ENCODE results near the gene NRXN3. TPM values are rescaled to one million over a fixed set of nuclear protein-coding genes. Genes with fewer than 3 reads are reported as not detected.

NRXN3 gene
- total RNA-seq, 1 donor: under 0.01 TPM

DNA sequence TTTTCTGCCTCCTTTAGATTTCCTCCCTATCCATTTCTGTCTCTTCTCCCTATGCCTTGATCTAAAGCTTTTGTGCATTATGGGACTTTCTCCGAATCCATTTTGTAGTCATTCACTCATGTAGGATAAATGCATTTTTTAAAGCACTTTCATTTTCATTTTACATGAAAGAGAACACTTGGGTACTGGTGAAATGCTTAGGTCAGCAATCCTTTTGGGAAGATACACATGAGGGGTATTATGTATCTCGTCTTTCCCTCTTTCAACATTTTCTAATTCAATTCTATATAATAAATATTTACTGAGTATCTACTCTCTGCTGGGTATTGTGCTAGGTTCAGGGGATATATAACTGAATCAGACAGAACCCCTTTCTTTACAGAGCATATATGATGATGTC, 577.6 kb downstream of the NRXN3 start:
- no peaks in the 10 kb centered on the region for H3K4me1 ChIP-seq (ENCODE audit: insufficient read depth, low read length)
- no peaks in the 10 kb centered on the region for H3K9me3 ChIP-seq (ENCODE audit: low read depth, low read length)
- no peak overlapping the region for H3K4me3 ChIP-seq (ENCODE audit: low read length)
- no peaks in the 10 kb centered on the region for H3K27me3 ChIP-seq (ENCODE audit: insufficient read depth, low read length)

DNA sequence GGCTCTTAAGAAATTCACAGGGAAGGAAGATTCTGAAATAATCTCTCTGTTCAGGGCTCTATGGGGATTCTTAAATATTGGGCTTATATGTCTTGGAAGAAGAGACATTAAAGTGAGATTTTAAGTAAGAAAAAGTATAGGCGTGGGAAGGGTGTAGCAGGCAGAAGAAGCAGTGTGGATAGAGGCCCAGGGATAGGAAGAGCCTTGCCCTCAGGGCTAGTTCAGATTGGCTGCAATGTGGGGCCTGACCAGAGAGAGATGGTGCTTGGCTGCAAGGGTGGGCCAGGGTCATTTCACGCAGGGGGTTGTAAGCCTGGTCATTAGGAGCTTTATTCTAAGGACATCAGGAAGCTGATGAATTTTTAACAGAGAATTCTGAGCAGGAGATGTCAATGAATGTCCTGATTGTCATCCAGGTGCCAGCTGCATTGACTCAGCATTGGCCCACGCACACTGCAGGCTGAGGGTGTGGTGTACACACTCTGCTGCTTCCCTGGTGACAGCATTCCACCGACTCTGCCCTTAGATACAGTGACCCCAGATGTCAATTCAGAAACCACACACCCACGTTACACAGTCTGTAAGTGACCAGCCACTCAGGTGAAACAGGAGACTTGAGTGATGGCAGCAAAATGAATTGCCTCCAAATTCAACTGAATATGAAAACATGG, 582.5 kb downstream of the NRXN3 start:
- Histone ChIP-seq H3K4me3 (ENCODE audit: low read length) (no peak overlapping the region), H3K27me3 (ENCODE audit: insufficient read depth, low read length) (no peaks in the 10 kb centered on the region), H3K9me3 (ENCODE audit: low read depth, low read length) (no peaks in the 10 kb centered on the region), H3K4me1 (ENCODE audit: insufficient read depth, low read length) (no peaks in the 10 kb centered on the region)

DNA sequence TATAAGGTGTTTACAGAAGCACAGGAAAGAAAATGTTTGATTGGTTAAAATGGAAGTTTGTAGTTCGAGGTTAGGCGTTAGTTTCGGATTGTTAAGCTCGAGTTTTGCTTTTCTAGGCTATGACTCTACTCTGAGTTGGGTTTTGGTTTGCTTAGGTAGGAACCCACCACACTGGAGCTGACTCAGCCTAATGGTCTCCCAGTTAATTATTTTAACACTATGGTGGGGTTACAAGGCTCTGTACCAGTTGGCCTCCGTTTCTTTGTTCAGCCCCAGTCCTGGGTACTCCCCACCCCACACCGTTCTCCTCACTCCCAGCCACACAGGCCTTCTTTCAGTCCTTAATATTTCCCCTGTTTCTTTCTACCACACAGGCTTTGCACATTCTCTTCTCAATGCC, 583.9 kb downstream of the NRXN3 start:
- H3K4me3 ChIP-seq (ENCODE audit: low read length): no peak overlapping the region
- H3K4me1 ChIP-seq (ENCODE audit: insufficient read depth, low read length): no peaks in the 10 kb centered on the region
- no peaks in the 10 kb centered on the region for H3K27me3 ChIP-seq (ENCODE audit: insufficient read depth, low read length)
- no peaks in the 10 kb centered on the region for H3K9me3 ChIP-seq (ENCODE audit: low read depth, low read length)

DNA sequence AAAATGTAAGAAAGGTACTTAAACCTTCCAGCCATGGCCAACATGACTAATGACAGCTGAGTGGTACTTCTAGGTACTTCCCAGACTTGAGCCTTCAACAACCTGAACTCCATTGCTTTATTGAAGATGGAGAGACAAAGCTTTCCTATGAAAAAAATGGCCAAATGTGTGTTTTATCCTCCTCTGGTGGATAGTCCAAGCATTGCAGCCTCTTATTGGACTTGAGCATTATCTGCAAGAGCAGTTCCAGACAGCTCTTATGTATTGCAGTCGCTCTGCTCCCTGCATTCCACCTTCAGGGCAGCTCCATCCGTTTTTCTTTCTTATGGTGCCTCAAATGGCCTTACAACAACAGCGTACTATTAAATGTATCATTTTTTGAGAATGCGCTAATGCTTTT, 588.2 kb downstream of the NRXN3 start:
- H3K4me3 ChIP-seq (ENCODE audit: low read length): no peak overlapping the region
- no peaks in the 10 kb centered on the region for H3K27me3 ChIP-seq (ENCODE audit: insufficient read depth, low read length)
- H3K9me3 ChIP-seq (ENCODE audit: low read depth, low read length): no peaks in the 10 kb centered on the region
- H3K4me1 ChIP-seq (ENCODE audit: insufficient read depth, low read length): no peaks in the 10 kb centered on the region

DNA sequence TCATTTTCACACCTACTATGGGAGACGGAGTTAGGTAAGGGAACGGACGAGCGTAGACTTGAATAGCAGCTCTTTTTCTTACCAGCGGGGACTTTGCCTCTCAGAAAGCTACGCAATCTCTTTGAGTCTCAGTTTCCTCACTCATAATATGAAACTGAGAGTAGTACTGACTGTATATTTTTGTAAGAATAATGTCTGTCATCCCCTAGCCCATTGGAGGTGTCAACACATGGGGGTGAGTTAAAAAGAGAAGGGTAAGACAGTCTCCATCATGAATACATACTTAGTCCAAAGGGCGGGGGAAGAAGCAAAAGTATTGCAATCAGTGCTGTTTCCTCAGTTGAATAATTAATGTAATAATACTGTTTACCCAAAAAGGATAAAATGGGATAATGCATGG, 592.2 kb downstream of the NRXN3 start:
- no peaks in the 10 kb centered on the region for H3K27me3 ChIP-seq (ENCODE audit: insufficient read depth, low read length)
- no peak overlapping the region for H3K4me3 ChIP-seq (ENCODE audit: low read length)
- no peaks in the 10 kb centered on the region for H3K9me3 ChIP-seq (ENCODE audit: low read depth, low read length)
- no peaks in the 10 kb centered on the region for H3K4me1 ChIP-seq (ENCODE audit: insufficient read depth, low read length)

DNA sequence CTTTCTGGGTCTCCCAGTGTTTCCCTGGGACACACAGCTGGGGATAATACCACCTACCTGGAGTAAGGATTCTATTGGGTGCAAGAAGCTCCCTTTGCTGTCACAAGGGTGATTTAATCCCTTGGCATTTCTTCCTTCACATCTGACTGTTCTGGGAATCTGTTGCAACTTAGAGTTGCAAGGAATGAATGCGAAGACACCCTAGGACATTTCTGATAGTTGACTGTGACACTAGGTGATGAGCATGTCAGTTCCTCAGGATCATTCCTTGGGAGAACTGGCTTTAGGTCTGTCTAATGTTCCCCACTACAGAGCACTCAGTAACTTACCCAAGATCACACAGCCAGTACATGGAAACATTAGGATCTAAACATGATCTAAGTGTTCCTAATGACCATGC, 593.6 kb downstream of the NRXN3 start:
- no peaks in the 10 kb centered on the region for H3K9me3 ChIP-seq (ENCODE audit: low read depth, low read length)
- no peaks in the 10 kb centered on the region for H3K27me3 ChIP-seq (ENCODE audit: insufficient read depth, low read length)
- no peaks in the 10 kb centered on the region for H3K4me1 ChIP-seq (ENCODE audit: insufficient read depth, low read length)
- no peak overlapping the region for H3K4me3 ChIP-seq (ENCODE audit: low read length)

DNA sequence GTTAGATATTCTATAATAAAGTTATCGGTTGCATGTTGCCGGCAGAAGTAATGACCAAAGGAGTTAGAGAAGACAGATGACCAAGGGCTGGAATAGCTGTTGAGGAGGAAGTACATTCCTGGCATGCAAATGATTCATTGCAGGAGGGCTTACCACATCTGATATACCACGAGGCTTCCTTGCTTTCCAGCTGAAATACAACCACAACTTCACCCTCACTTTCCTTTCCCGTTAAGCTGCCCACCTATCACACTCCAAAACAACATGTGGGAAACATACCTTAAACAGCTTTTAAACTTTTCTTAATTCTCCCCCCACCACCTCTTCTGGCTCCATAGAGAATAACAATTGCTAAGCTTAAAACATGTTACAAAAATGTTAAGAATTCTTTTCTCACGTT, 594.1 kb downstream of the NRXN3 start:
- no peaks in the 10 kb centered on the region for H3K27me3 ChIP-seq (ENCODE audit: insufficient read depth, low read length)
- H3K4me1 ChIP-seq (ENCODE audit: insufficient read depth, low read length): no peaks in the 10 kb centered on the region
- H3K4me3 ChIP-seq (ENCODE audit: low read length): no peak overlapping the region
- no peaks in the 10 kb centered on the region for H3K9me3 ChIP-seq (ENCODE audit: low read depth, low read length)

DNA sequence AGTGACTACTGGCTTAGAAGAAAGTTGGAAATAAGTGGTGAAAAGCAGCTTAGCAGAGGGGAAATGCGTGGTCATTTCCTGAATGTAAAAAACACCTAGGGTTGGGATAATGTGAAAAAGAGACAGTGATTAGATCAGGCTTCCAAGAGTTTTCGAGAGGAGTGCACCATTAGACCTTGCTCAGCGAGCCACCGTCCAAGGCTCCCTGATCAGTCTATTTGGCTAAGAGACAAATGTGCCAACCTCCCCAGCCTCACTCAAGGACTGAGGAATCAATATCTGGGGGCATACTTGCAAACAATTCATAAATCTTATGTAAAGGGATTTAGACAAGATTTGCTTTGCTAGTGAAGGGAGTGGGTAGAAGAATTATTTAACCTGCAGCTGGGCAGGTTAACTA, 594.5 kb downstream of the NRXN3 start:
- H3K9me3 ChIP-seq (ENCODE audit: low read depth, low read length): no peaks in the 10 kb centered on the region

DNA sequence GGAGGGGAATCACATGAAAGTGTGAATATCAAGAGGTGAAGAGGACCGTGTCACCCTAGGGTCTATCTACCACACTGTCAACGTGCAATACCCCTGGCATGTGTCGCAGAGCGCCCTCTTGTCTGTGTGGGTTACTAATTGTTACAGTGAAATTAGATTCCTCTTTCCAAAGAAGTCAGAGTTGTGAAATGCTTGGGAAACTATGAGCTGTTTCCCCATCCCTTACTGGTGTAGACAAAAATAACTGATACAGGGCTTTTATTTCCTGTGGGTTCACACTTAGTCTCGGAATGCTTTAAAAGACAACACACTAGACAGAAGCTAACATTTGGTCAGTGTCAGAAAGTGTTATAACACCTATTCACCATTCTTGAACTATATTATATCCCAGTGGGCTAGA, 597.3 kb downstream of the NRXN3 start:
- H3K4me1 ChIP-seq (ENCODE audit: insufficient read depth, low read length): no peaks in the 10 kb centered on the region

More for the DNA sequence above, 594.5 kb downstream of the NRXN3 start:
- Histone ChIP-seq H3K27me3 (ENCODE audit: insufficient read depth, low read length) (no peaks in the 10 kb centered on the region), H3K4me3 (ENCODE audit: low read length) (no peak overlapping the region), H3K4me1 (ENCODE audit: insufficient read depth, low read length) (no peaks in the 10 kb centered on the region)

DNA sequence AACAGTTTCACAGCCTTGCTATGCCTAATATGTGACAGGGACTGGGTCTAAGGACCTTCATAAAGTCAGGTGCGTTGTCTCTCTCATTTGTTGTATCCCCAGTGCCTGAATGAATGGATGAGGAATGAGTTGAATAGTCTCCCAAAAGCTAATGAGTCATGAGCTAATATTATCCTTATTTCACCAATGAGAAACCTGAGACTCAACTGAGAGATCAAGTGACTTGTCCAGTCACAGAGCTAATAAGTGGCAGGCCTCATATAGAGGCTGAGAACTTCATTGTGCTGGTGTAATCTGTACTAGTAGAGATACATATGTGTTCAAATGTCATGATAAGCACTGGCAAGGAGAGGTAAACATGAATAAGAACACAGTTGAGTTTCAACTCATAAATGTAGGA, 612.4 kb downstream of the NRXN3 start:
- no peaks in the 10 kb centered on the region for H3K27me3 ChIP-seq (ENCODE audit: insufficient read depth, low read length)
- no peaks in the 10 kb centered on the region for H3K4me1 ChIP-seq (ENCODE audit: insufficient read depth, low read length)
- no peaks in the 10 kb centered on the region for H3K9me3 ChIP-seq (ENCODE audit: low read depth, low read length)
- H3K4me3 ChIP-seq (ENCODE audit: low read length): no peak overlapping the region

More for the DNA sequence above, 597.3 kb downstream of the NRXN3 start:
- Histone ChIP-seq H3K4me3 (ENCODE audit: low read length) (no peak overlapping the region), H3K27me3 (ENCODE audit: insufficient read depth, low read length) (no peaks in the 10 kb centered on the region), H3K9me3 (ENCODE audit: low read depth, low read length) (no peaks in the 10 kb centered on the region)

DNA sequence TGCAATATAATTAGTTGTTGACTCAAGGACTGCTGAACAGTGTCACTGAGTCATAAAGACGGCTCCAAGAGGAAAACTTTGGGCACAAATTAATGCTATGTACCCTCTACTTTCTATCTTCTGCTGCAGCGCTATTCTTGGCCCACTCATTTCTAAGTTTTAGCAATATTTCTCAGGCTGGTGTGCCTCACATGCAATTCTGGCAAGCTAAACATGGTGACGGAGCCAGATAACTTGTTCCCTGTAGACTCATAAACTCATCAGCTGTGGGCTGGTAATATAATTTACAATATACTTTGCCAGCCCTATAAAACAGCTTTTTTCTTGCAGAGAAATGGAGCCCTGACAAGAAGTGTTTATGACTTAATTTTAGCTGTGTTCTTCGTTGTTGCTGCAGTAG, 615.1 kb downstream of the NRXN3 start:
- H3K4me3 ChIP-seq (ENCODE audit: low read length): no peak overlapping the region
- H3K4me1 ChIP-seq (ENCODE audit: insufficient read depth, low read length): no peaks in the 10 kb centered on the region
- no peaks in the 10 kb centered on the region for H3K27me3 ChIP-seq (ENCODE audit: insufficient read depth, low read length)
- no peaks in the 10 kb centered on the region for H3K9me3 ChIP-seq (ENCODE audit: low read depth, low read length)

DNA sequence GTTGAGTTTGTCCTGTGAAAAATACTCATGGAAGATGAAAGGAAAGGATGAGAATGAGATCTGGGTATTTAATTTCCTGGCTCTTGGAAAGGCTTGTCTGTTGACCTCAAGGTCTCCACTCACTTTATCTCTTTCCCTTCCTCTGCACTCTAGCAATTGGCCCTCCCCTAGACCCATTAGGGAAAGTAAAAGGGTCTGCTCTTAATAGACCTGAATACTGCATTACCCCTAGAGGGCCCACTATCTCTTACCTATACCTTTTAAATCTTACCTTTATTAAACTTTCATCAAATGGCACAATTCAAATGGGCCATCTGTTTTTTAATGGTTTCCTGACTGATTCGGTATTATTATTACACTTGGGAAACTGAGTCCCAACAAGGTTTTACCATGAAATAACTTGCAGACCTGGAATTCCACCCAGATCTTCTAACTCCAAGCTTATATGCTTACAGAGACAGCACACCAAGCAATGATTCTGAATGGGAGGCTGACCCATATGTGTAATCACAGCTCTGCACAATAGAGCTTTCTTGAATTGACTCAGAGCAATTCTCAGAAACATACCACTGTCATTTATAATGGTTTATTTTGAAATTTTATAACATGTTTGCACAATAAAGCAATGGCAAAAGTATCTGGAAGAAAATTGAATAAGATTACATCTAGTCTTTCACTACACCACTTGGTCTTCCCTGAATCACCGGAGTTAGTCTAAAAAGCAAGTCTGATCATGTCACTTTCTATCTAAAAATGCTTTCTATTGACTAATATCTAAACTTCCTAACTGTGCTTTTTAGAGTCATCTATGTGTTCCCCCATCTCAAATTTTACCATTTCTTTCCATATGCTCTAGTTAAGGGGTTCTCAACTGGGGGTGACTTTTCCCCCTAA, 618.5 kb downstream of the NRXN3 start:
- Histone ChIP-seq H3K4me3 (ENCODE audit: low read length) (no peak overlapping the region), H3K9me3 (ENCODE audit: low read depth, low read length) (no peaks in the 10 kb centered on the region), H3K27me3 (ENCODE audit: insufficient read depth, low read length) (no peaks in the 10 kb centered on the region), H3K4me1 (ENCODE audit: insufficient read depth, low read length) (no peaks in the 10 kb centered on the region)

DNA sequence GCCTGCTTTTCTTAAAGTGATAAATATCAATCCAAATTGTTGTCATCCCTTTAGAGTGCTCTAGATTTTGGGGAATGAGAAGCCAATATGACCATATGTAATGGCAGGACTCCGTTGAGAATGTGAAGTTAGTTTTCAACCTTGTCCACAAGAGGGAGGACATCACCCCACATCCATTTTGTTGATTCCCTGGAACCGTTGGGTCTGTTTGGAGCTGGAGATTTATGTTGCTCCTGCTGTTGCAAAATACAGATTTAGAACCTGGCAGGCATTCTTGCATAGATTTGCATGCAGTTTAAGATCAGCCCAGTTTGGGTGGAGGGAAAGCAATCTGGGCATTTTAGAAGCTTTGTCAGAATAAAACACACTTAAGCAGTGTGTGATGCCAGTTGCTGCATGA, 620.1 kb downstream of the NRXN3 start:
- no peak overlapping the region for H3K4me3 ChIP-seq (ENCODE audit: low read length)
- no peaks in the 10 kb centered on the region for H3K27me3 ChIP-seq (ENCODE audit: insufficient read depth, low read length)

DNA sequence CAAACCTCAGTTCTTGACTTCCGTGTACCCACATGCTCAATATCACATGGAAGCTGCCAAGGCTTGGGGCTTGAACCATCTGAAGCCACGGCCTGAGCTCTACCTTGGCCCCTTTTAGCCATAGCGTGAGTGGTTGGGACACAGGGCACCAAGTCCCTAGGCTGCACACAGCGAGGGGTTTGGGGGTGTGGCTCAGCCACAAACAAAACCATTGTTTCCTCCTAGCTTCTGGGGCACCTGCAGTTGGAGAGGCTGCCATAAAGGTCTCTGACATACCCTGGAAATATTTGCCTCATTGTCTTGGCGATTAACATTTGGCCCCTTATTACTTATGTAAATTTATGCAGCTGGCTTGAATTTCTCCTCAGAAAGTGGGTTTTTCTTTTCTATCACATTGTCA, 628.6 kb downstream of the NRXN3 start:
- Histone ChIP-seq H3K4me3 (ENCODE audit: low read length) (no peak overlapping the region), H3K27me3 (ENCODE audit: insufficient read depth, low read length) (no peaks in the 10 kb centered on the region), H3K4me1 (ENCODE audit: insufficient read depth, low read length) (no peaks in the 10 kb centered on the region), H3K9me3 (ENCODE audit: low read depth, low read length) (no peaks in the 10 kb centered on the region)

More for the DNA sequence above, 620.1 kb downstream of the NRXN3 start:
- H3K9me3 ChIP-seq (ENCODE audit: low read depth, low read length): no peaks in the 10 kb centered on the region
- no peaks in the 10 kb centered on the region for H3K4me1 ChIP-seq (ENCODE audit: insufficient read depth, low read length)

DNA sequence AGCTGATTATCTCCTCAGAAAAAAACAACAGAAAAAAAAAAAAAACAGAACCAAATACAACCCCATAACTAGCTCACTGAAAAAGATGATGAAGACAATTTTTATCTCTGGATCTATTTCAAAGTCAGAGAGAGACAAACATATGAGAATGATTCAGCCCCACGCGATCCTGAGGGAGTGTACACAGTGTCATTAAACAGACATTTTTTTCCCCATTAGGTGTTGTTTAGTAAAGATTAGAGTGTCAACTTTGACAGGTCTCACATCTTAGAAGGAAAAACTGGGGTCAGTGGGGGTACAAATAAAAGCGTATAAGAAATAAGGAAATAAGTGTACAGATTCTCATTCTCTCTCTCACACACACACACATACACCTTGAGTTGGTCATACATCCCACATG, 635.4 kb downstream of the NRXN3 start:
- Histone ChIP-seq H3K27me3 (ENCODE audit: insufficient read depth, low read length) (no peaks in the 10 kb centered on the region), H3K9me3 (ENCODE audit: low read depth, low read length) (no peaks in the 10 kb centered on the region), H3K4me3 (ENCODE audit: low read length) (no peak overlapping the region), H3K4me1 (ENCODE audit: insufficient read depth, low read length) (no peaks in the 10 kb centered on the region)

DNA sequence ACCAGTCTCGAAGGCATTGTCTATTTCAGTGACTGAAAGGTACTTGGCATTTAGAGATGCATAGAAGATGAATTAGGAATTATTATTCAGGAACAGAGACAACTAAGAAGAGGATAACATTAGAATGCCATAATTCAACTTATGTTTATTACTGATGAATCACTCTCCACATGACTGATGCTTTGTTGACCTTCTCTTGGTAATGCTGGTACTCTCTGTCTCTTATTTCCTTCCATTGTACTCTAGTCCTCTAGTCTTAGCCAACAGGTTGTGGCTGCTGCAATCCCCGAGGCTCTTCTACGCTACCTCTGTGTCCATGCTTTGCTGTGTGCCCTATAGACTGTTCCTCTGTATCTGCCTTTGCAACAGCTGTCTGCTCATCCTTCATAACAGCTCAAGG, 652.9 kb downstream of the NRXN3 start:
- no peak overlapping the region for H3K4me3 ChIP-seq (ENCODE audit: low read length)
- no peaks in the 10 kb centered on the region for H3K4me1 ChIP-seq (ENCODE audit: insufficient read depth, low read length)
- H3K27me3 ChIP-seq (ENCODE audit: insufficient read depth, low read length): no peaks in the 10 kb centered on the region
- no peaks in the 10 kb centered on the region for H3K9me3 ChIP-seq (ENCODE audit: low read depth, low read length)
